Measurements from ENCODE around the gene NAA16. TPM values are rescaled to one million over a fixed set of nuclear protein-coding genes. Genes with fewer than 3 reads are reported as not detected.

Gene NAA16
- total RNA-seq, 2 donors from 2014 or later, result 28.3 to 36.3 TPM

DNA sequence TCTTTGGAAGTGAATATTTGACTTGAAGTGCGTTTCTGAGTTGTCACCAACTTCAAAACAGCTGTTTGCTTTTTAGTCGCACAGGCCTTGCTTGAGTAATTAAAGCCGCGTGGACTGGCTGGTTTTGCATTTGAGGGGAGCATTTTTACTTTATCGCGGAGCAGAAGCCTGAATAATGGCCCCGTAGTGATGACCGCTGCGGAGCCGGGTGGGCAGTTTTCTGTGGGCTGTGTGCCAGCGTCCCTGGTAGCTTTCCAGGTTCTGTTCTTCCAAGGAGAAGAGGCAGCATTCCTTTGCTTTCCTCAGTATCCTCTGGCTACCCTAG lies 1.1 kb downstream of the NAA16 start:
- H3K36me3 ChIP-seq, result no peaks in the 10 kb centered on the region
- H3K27ac ChIP-seq, result peak overlapping the region; percentile 80 to 85
- H3K27me3 ChIP-seq (replicated peaks; ENCODE audit: insufficient read depth), result no peaks in the 10 kb centered on the region
- ATAC-seq (ENCODE audit: insufficient number of reproducible peaks, low FRiP score, low read depth) (no peak), DNase-seq (ENCODE audit: low spot score) (peak; percentile 8)
- peak overlapping the region; percentile 80 for H3K4me3 ChIP-seq
- no peaks in the 10 kb centered on the region for H3K9me3 ChIP-seq
- TF ChIP-seq, protein P1, sequence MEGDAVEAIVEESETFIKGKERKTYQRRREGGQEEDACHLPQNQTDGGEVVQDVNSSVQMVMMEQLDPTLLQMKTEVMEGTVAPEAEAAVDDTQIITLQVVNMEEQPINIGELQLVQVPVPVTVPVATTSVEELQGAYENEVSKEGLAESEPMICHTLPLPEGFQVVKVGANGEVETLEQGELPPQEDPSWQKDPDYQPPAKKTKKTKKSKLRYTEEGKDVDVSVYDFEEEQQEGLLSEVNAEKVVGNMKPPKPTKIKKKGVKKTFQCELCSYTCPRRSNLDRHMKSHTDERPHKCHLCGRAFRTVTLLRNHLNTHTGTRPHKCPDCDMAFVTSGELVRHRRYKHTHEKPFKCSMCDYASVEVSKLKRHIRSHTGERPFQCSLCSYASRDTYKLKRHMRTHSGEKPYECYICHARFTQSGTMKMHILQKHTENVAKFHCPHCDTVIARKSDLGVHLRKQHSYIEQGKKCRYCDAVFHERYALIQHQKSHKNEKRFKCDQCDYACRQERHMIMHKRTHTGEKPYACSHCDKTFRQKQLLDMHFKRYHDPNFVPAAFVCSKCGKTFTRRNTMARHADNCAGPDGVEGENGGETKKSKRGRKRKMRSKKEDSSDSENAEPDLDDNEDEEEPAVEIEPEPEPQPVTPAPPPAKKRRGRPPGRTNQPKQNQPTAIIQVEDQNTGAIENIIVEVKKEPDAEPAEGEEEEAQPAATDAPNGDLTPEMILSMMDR (IDR thresholded peaks at IDR 0.05), result no peak
- H3K4me1 ChIP-seq (ENCODE audit: control insufficient read depth in 1 of 2, low read depth in 2 of 2), result peaks cover 7 to 31% of the 10 kb centered on the region in 2 donors

DNA sequence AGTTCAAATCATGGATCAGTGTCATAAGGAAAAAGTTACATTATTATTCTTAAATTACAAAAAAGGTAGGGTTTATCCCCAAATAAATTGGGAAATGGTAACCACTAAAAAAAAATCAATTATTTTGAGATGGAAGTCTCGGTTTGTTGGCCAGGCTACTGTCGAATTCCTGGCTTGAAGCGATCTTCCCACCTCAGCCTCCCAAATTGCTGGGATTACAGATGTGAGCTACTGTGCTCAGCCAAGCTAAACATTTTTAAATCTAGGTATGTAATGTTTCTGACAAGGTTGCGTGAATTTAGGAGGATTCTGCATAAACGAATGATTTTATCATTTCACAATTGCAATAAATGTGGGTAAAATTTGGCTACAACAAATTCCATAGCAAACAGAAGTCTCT lies 2.0 kb downstream of the NAA16 start:
- TF ChIP-seq, protein P1 (IDR thresholded peaks at IDR 0.05), result no peak
- Histone ChIP-seq H3K9me3 (no peaks in the 10 kb centered on the region), H3K4me1 (ENCODE audit: control insufficient read depth in 1 of 2, low read depth in 2 of 2) (peaks cover 7 to 36% of the 10 kb centered on the region in 2 donors), H3K27me3 (replicated peaks; ENCODE audit: insufficient read depth) (no peaks in the 10 kb centered on the region), H3K36me3 (no peaks in the 10 kb centered on the region), H3K27ac (no peak overlapping the region), H3K4me3 (peak overlapping the region; percentile 17)
- ATAC-seq (ENCODE audit: insufficient number of reproducible peaks, low FRiP score, low read depth) (no peak), DNase-seq (ENCODE audit: low spot score) (no peak)

DNA sequence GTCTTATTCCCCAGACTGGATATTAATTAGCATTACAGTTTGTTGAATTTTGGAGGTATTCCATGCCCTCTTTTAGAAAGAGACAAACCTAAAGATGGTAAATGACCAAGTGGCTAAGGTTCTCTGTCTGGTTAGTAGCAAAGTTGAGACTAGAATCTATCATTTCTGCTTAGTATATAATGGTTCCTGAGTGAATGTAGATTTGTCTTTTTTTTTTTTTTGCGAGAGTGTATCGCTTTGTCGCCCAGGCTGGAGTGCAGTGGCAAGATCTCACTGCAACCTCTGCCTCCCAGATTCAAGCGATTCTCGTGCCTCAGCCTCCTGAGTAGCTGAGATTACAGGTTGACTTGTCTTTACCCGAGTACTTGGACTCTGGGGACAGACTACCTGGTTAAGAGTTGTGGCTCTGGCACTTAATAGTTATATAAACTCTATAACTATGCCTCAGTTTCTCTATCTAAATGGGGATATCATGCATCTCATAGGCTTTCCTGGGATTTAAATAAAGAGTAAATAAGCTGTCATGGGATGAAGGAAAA lies 2.7 kb downstream of the NAA16 start:
- Histone ChIP-seq H3K9me3 (no peaks in the 10 kb centered on the region), H3K27me3 (replicated peaks; ENCODE audit: insufficient read depth) (no peaks in the 10 kb centered on the region), H3K4me3 (no peak overlapping the region), H3K4me1 (ENCODE audit: control insufficient read depth in 1 of 2, low read depth in 2 of 2) (peaks cover 7 to 40% of the 10 kb centered on the region in 2 donors), H3K36me3 (no peaks in the 10 kb centered on the region), H3K27ac (no peak overlapping the region)
- DNase-seq (ENCODE audit: low spot score), result no peak
- ATAC-seq (ENCODE audit: insufficient number of reproducible peaks, low FRiP score, low read depth), result no peak
- TF ChIP-seq, protein P1 (IDR thresholded peaks at IDR 0.05), result no peak

DNA sequence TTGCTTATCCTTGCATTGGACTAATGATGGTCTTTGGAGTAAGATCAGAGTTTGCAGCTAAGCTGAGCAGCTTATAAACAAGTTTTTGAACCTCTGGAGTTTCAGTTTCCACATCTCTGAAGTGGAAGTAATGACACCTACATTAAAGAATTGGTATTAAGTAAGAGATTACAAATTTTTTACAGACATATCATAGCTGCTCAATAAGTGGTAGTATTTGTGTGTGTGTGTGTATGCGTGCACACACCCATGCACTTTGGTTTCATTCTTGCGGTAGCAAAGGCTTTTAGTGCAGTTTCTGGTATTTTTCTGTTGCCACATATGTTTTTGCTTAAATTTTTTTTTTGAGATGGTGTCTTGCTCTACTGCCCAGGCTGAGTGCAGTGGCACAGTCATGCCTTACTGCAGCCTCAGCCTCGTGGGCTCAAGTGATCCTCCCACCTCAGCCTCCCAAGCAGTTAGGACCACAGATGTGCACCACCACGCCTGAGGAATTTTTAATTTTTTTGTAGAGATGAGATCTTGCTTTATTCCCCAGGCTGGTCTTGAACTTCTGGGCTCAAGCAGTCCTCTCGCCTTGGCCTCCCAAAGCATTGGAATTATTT lies 4.5 kb downstream of the NAA16 start:
- no peak overlapping the region for H3K27ac ChIP-seq
- no peaks in the 10 kb centered on the region for H3K27me3 ChIP-seq (replicated peaks; ENCODE audit: insufficient read depth)
- ATAC-seq (ENCODE audit: insufficient number of reproducible peaks, low FRiP score, low read depth) (no peak), DNase-seq (ENCODE audit: low spot score) (no peak)
- H3K4me1 ChIP-seq (ENCODE audit: control insufficient read depth in 1 of 2, low read depth in 2 of 2), result peaks cover 7 to 38% of the 10 kb centered on the region in 2 donors
- H3K4me3 ChIP-seq, result no peak overlapping the region
- H3K36me3 ChIP-seq, result no peaks in the 10 kb centered on the region
- H3K9me3 ChIP-seq, result no peaks in the 10 kb centered on the region
- TF ChIP-seq, protein P1 (IDR thresholded peaks at IDR 0.05), result no peak

DNA sequence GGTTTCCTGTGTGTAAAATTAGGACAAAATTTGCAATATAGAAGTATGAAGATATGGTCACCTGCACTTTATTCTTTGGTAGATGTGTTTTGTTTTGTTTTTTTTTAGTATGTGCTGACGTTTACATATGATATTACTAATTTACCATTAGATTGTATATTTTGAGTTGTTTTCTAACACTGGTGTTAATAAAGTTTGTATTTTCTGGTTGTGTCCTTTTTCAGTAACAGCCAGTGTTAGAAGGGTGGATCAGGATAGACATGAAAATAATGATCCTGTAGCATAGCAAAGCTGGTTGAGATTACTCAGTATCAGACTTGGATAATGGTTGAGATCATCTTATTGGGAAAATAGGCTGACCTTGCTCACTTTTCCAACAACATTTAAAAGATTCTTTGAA lies 6.2 kb downstream of the NAA16 start:
- no peak overlapping the region for H3K4me3 ChIP-seq
- H3K4me1 ChIP-seq (ENCODE audit: control insufficient read depth in 1 of 2, low read depth in 2 of 2), result peaks cover 7 to 36% of the 10 kb centered on the region in 2 donors
- DNase-seq (ENCODE audit: low spot score), result no peak
- no peaks in the 10 kb centered on the region for H3K36me3 ChIP-seq
- no peak for ATAC-seq (ENCODE audit: insufficient number of reproducible peaks, low FRiP score, low read depth)
- no peak overlapping the region for H3K27ac ChIP-seq
- H3K9me3 ChIP-seq, result no peaks in the 10 kb centered on the region
- no peaks in the 10 kb centered on the region for H3K27me3 ChIP-seq (replicated peaks; ENCODE audit: insufficient read depth)
- TF ChIP-seq, protein P1 (IDR thresholded peaks at IDR 0.05), result no peak
